ENCODE data around the gene EPS8. TPM values are rescaled to one million over a fixed set of nuclear protein-coding genes. Genes with fewer than 3 reads are reported as not detected.

EPS8 gene
- total RNA-seq, 1 experiment from 2014 or later, result 32.0 TPM

GRCh38 chr12:15801770-15802744, 12.9 kb upstream of the EPS8 start:
- Histone ChIP-seq H3K4me1 (ENCODE audit: control insufficient read depth, insufficient read depth, low read length) (peaks cover 10% of the 10 kb centered on the region; the same call in 1 of the 2 replicates), H3K27ac (ENCODE audit: low read length) (no peak overlapping the region), H3K27me3 (ENCODE audit: control insufficient read depth, insufficient read depth, low read length) (no peaks in the 10 kb centered on the region), H3K4me3 (ENCODE audit: low read depth in 2 of 2, low read length in 2 of 2) (no peak overlapping the region), H3K9me3 (ENCODE audit: control insufficient read depth, insufficient read depth, low read depth, low read length) (no peaks in the 10 kb centered on the region), H3K36me3 (ENCODE audit: control insufficient read depth, insufficient read depth, low read length) (no peaks in the 10 kb centered on the region)
- no peak for TF ChIP-seq REST (IDR thresholded peaks at IDR 0.05; ENCODE audit: insufficient read depth in 1 of 2, low read depth in 2 of 2, low read length in 1 of 2)
- TF ChIP-seq POLR2AphosphoS5 (IDR thresholded peaks at IDR 0.05; ENCODE audit: low read depth, low read length), result no peak
- TF ChIP-seq, protein P1, sequence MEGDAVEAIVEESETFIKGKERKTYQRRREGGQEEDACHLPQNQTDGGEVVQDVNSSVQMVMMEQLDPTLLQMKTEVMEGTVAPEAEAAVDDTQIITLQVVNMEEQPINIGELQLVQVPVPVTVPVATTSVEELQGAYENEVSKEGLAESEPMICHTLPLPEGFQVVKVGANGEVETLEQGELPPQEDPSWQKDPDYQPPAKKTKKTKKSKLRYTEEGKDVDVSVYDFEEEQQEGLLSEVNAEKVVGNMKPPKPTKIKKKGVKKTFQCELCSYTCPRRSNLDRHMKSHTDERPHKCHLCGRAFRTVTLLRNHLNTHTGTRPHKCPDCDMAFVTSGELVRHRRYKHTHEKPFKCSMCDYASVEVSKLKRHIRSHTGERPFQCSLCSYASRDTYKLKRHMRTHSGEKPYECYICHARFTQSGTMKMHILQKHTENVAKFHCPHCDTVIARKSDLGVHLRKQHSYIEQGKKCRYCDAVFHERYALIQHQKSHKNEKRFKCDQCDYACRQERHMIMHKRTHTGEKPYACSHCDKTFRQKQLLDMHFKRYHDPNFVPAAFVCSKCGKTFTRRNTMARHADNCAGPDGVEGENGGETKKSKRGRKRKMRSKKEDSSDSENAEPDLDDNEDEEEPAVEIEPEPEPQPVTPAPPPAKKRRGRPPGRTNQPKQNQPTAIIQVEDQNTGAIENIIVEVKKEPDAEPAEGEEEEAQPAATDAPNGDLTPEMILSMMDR (IDR thresholded peaks at IDR 0.05), result no peak
- no peak for TF ChIP-seq SIN3A (IDR thresholded peaks at IDR 0.05; ENCODE audit: borderline replicate concordance, insufficient read depth, low read depth, low read length)
- no peak for TF ChIP-seq TCF7L2 (IDR thresholded peaks at IDR 0.05; ENCODE audit: low read depth, low read length)
- in situ Hi-C loops (cut with HindIII; ENCODE audit: low pct_unique_long_range_greater_than_20kb, low sequenced_read_pairs) (no loop called here), intact Hi-C loops (cut with micrococcal nuclease; ENCODE audit: unreplicated experiment) (no loop called here)
- CTCF ChIA-PET, result no interaction called here
- DNase-seq (ENCODE audit: low read depth, low spot score), result no peak
- ATAC-seq, result peak; percentile 62
- no TSS peak for BruUV-seq (replicated peaks)
- POLR2A ChIA-PET, result interaction anchor here (0.7 kb wide), 1 partner anchor 8 kb away, joined by 5 read pairs; no protein-coding TSS in a partner anchor

- no TSS peak for BruUV-seq (replicated peaks)
- Histone ChIP-seq H3K27me3 (ENCODE audit: control insufficient read depth, insufficient read depth, low read length) (no peaks in the 10 kb centered on the region), H3K9me3 (ENCODE audit: control insufficient read depth, insufficient read depth, low read depth, low read length) (no peaks in the 10 kb centered on the region), H3K4me1 (ENCODE audit: control insufficient read depth, insufficient read depth, low read length) (peaks cover 14% of the 10 kb centered on the region; the same call in 1 of the 2 replicates), H3K27ac (ENCODE audit: low read length) (0 out of 2 replicates have a peak overlapping the region, but pooled peaks have one; percentile 17), H3K36me3 (ENCODE audit: control insufficient read depth, insufficient read depth, low read length) (no peaks in the 10 kb centered on the region), H3K4me3 (ENCODE audit: low read depth in 2 of 2, low read length in 2 of 2) (no peak overlapping the region)
- no peak for DNase-seq (ENCODE audit: low read depth, low spot score)
- ChIA-PET POLR2A (interaction anchor here (1.0 kb wide), 1 partner anchor 11 kb away, joined by 3 read pairs; the partner anchor contains the start of gene EPS8), CTCF (no interaction called here)
- peak; percentile 72 for ATAC-seq
- intact Hi-C loops (cut with micrococcal nuclease; ENCODE audit: unreplicated experiment), result no loop called here
- in situ Hi-C loops (cut with HindIII; ENCODE audit: low pct_unique_long_range_greater_than_20kb, low sequenced_read_pairs), result no loop called here
- TF ChIP-seq SIN3A (IDR thresholded peaks at IDR 0.05; ENCODE audit: borderline replicate concordance, insufficient read depth, low read depth, low read length) (no peak), TCF7L2 (IDR thresholded peaks at IDR 0.05; ENCODE audit: low read depth, low read length) (no peak), REST (IDR thresholded peaks at IDR 0.05; ENCODE audit: insufficient read depth in 1 of 2, low read depth in 2 of 2, low read length in 1 of 2) (no peak), POLR2AphosphoS5 (IDR thresholded peaks at IDR 0.05; ENCODE audit: low read depth, low read length) (no peak)
- TF ChIP-seq, protein P1 (IDR thresholded peaks at IDR 0.05), result no peak
These were observed 11.1 kb upstream of the EPS8 start for GRCh38 chr12:15800278-15800677.
